SK-N-SH treated with all-trans-retinoic acid at 6 μM for 48 hours (cell line): ENCODE results near the gene ZNF490.

Experiments
- ZFP30 ChIP-seq: fragments of 450-650 bp; formaldehyde crosslinking; IDR thresholded peaks from 2 replicates; pipeline ENCODE4 v1.5.0; 2022; ENCODE audit warnings: mild to moderate bottlenecking, moderate library complexity
- ZNF565 ChIP-seq: fragments of 450-650 bp; formaldehyde crosslinking; conservative IDR thresholded peaks from 2 replicates; pipeline ENCODE4 v1.5.0; 2020; ENCODE audit warnings: low read depth, mild to moderate bottlenecking, moderate library complexity

- no peak for TF ChIP-seq ZNF565 (CRISPR knock-in tag)
- no peak for TF ChIP-seq ZFP30 (CRISPR knock-in tag)
Measured at GRCh38 chr19:12639901-12640613, 29.4 kb upstream of the ZNF490 start.
